IMR-90 (cell line): Measurements from ENCODE around the gene WDR17. TPM values are rescaled to one million over a fixed set of nuclear protein-coding genes. Genes with fewer than 3 reads are reported as not detected.

ENCODE experiments used
- ATAC-seq: fragments of 200-7000 bp; cut with Tn5 transposase; 2 replicates; pipeline ENCODE4 v1.9.1; 2020; ENCODE audit warnings: low read depth, mild to moderate bottlenecking, moderate library complexity
- BruUV-seq: library from RNA; stranded (reverse); fragments of 400-500 nt; replicated peaks from 2 replicates; lab custom pipeline; 2021; lab: Mats Ljungman, UMichigan
- CTCF ChIA-PET: fragments of 300-600 bp; formaldehyde crosslinking; extraction: SDS; loops from one replicate; lab custom pipeline; 2021; ENCODE audit warnings: antibody characterized with exemption; lab: Yijun Ruan, JAX
- POLR2A ChIA-PET: fragments of 300-600 bp; sonication (Branson Sonifier 250); formaldehyde crosslinking; loops from one replicate; lab custom pipeline; 2022; ENCODE audit warnings: antibody characterized with exemption; ENCODE audit not compliant: unreplicated experiment; lab: Charles Lee
- DNase-seq: peaks from one replicate; pipeline ENCODE4 v3.0.0; 2013
- H2AFZ ChIP-seq: replicated peaks from 2 replicates; pipeline ENCODE3; 2013; ENCODE audit warnings: low read length, mild to moderate bottlenecking; ENCODE audit not compliant: poor library complexity
- H2AK5ac ChIP-seq: 2 replicates; pipeline ENCODE4 v1.6.1; 2013; ENCODE audit warnings: low read depth, low read length, inconsistent platforms
- H2AK9ac ChIP-seq: replicated peaks from 2 replicates; pipeline ENCODE3; 2013; ENCODE audit warnings: mild to moderate bottlenecking, low read depth, low read length, moderate library complexity; ENCODE audit not compliant: poor library complexity
- H2BK120ac ChIP-seq: 2 replicates; pipeline ENCODE4 v1.6.1; 2013; ENCODE audit warnings: low read depth, low read length, inconsistent platforms
- H2BK15ac ChIP-seq: 3 replicates; pipeline ENCODE4 v1.6.1; 2013; ENCODE audit warnings: low read depth, low read length, inconsistent platforms
- H2BK20ac ChIP-seq: 2 replicates; pipeline ENCODE4 v1.6.1; 2013; ENCODE audit warnings: low read depth, mild to moderate bottlenecking, inconsistent platforms, low read length, moderate library complexity
- H2BK5ac ChIP-seq: 2 replicates; pipeline ENCODE4 v1.6.1; 2013; ENCODE audit warnings: mild to moderate bottlenecking, low read depth, low read length, inconsistent platforms; ENCODE audit not compliant: poor library complexity, severe bottlenecking
- H3K14ac ChIP-seq: replicated peaks from 2 replicates; pipeline ENCODE4 v1.6.1; 2013; ENCODE audit warnings: low read depth, low read length, inconsistent platforms
- H3K18ac ChIP-seq: 2 replicates; pipeline ENCODE4 v1.6.1; 2013; ENCODE audit warnings: low read depth, low read length, control low read depth
- H3K23ac ChIP-seq: 2 replicates; pipeline ENCODE4 v1.6.1; 2013; ENCODE audit warnings: low read depth, low read length, inconsistent platforms
- H3K27ac ChIP-seq: 2 replicates; pipeline ENCODE4 v1.5.1; 2013; ENCODE audit warnings: mild to moderate bottlenecking, control low read depth, low read length; ENCODE audit not compliant: insufficient read depth
- H3K27me3 ChIP-seq: 2 replicates; pipeline ENCODE4 v1.6.1; 2013; ENCODE audit warnings: low read length; ENCODE audit not compliant: control insufficient read depth, insufficient read depth
- H3K36me3 ChIP-seq: 2 replicates; pipeline ENCODE4 v1.6.1; 2013; ENCODE audit warnings: low read length, mixed read lengths; ENCODE audit not compliant: control insufficient read depth, insufficient read depth
- H3K4ac ChIP-seq: 2 replicates; pipeline ENCODE4 v1.6.1; 2013; ENCODE audit warnings: low read depth, low read length, inconsistent platforms
- H3K4me1 ChIP-seq: 2 replicates; pipeline ENCODE4 v1.6.1; 2013; ENCODE audit warnings: low read length, mixed read lengths; ENCODE audit not compliant: control insufficient read depth, insufficient read depth
- H3K4me2 ChIP-seq: 2 replicates; pipeline ENCODE4 v1.6.1; 2013; ENCODE audit warnings: low read depth, mild to moderate bottlenecking, control low read depth, low read length, moderate library complexity
- H3K4me3 ChIP-seq: 2 replicates; pipeline ENCODE4 v1.5.1; 2013; ENCODE audit warnings: low read depth, mild to moderate bottlenecking, control low read depth, low read length, moderate library complexity; ENCODE audit not compliant: insufficient read depth
- H3K56ac ChIP-seq: 2 replicates; pipeline ENCODE4 v1.6.1; 2013; ENCODE audit warnings: low read length, inconsistent platforms; ENCODE audit not compliant: insufficient read depth; ENCODE audit errors: extremely low read depth
- H3K79me1 ChIP-seq, 2 experiments: 2 replicates each; pipeline ENCODE4 v1.6.1; 2013; ENCODE audit warnings: low read length in 2 of 2, inconsistent platforms in 1 of 2, low read depth in 1 of 2
- H3K9ac ChIP-seq: 2 replicates; pipeline ENCODE4 v1.6.1; 2013; ENCODE audit warnings: low read depth, low read length, control low read depth
- H3K9me1 ChIP-seq: 2 replicates; pipeline ENCODE4 v1.6.1; 2013; ENCODE audit warnings: low read length, inconsistent platforms; ENCODE audit not compliant: insufficient read depth
- H3K9me3 ChIP-seq: 2 replicates; pipeline ENCODE4 v1.6.1; 2013; ENCODE audit warnings: low read length; ENCODE audit not compliant: control insufficient read depth, insufficient read depth
- H4K20me1 ChIP-seq: 2 replicates; pipeline ENCODE4 v1.6.1; 2013; ENCODE audit warnings: low read length, inconsistent platforms; ENCODE audit not compliant: insufficient read depth
- H4K5ac ChIP-seq: 2 replicates; pipeline ENCODE4 v1.6.1; 2013; ENCODE audit warnings: mild to moderate bottlenecking, low read depth, low read length, control low read depth
- H4K8ac ChIP-seq, 2 experiments: 2 replicates each; pipeline ENCODE4 v1.6.1; 2013; ENCODE audit warnings: low read depth in 2 of 2, low read length in 2 of 2, control low read depth in 1 of 2, inconsistent platforms in 1 of 2
- H4K91ac ChIP-seq: 2 replicates; pipeline ENCODE4 v1.6.1; 2013; ENCODE audit warnings: low read depth, low read length, inconsistent platforms; ENCODE audit not compliant: insufficient read depth
- BHLHE40 ChIP-seq: fragments of 150-350 bp; IDR thresholded peaks from 2 replicates; pipeline ENCODE4 v1.6.1; 2016; ENCODE audit warnings: mild to moderate bottlenecking, low read depth, low read length
- CHD1 ChIP-seq: IDR thresholded peaks from 2 replicates; pipeline ENCODE4 v1.6.1; 2012; ENCODE audit warnings: low read depth, low read length, improper control_type of control experiment
- MAFK ChIP-seq: IDR thresholded peaks from 2 replicates; pipeline ENCODE4 v1.6.1; 2012; ENCODE audit warnings: low read depth, low read length, improper control_type of control experiment
- POLR2A ChIP-seq: IDR thresholded peaks from 2 replicates; pipeline ENCODE4 v1.6.1; 2012; ENCODE audit warnings: mild to moderate bottlenecking, low read depth, low read length
- RAD21 ChIP-seq: IDR thresholded peaks from 2 replicates; pipeline ENCODE4 v1.6.1; 2012; ENCODE audit warnings: low read length, improper control_type of control experiment
- SMC3 ChIP-seq: fragments of 150-350 bp; IDR thresholded peaks from 2 replicates; pipeline ENCODE4 v1.6.1; 2016; ENCODE audit warnings: low read depth, mild to moderate bottlenecking, antibody characterized with exemption, low read length, moderate library complexity
- WGBS, 2 experiments: methylation state at CpG; one replicate each; pipeline versions ENCODE4 v1.1.5 to v1.1.7; 2013; ENCODE audit warnings: missing lambda C conversion rate in 2 of 2; ENCODE audit not compliant: insufficient read length in 1 of 2; ENCODE audit errors: extremely low coverage in 2 of 2; 5-methylcytosine and 5-hydroxymethylcytosine counted together
- dilution Hi-C: fragments of 300-500 bp; cut with HindIII; formaldehyde crosslinking; loops from one replicate; pipeline ENCODE4 v1.14.3; 2018; ENCODE audit warnings: low sequenced_read_pairs; ENCODE audit not compliant: unreplicated experiment
- in situ Hi-C: fragments of 300-500 bp; cut with MboI; formaldehyde crosslinking; loops from 3 replicates; pipeline ENCODE4 v1.14.3; 2019; ENCODE audit warnings: low sequenced_read_pairs, inconsistent platforms, mixed read lengths
- intact Hi-C: fragments of 100-400 bp; cut with micrococcal nuclease; formaldehyde crosslinking; loops from 2 replicates; pipeline ENCODE4 v1.10.0; 2022
- polyA plus RNA-seq, 3 experiments: library from polyadenylated mRNA; depleted of rRNA; stranded (reverse); fragments of >200 nt; gene quantifications; 2 replicates each; pipeline ENCODE4 v1.2.3, GENCODE V29; 2012; ENCODE audit warnings: low replicate concordance in 1 of 3
- total RNA-seq: library from RNA; depleted of rRNA; stranded (reverse); fragments of >200 nt; gene quantifications from 2 replicates; pipeline ENCODE4 v1.2.3, GENCODE V29; 2012

Gene WDR17
- total and polyA plus RNA-seq, 2 of the 4 experiments (the other 2 are of a cell fraction), result 0.53 to 0.54 TPM

GRCh38 chr4:176217510-176217909 lies 151.9 kb downstream of the WDR17 start:
- Histone ChIP-seq H2AFZ (no peak overlapping the region), H3K9me3 (no peaks in the 10 kb centered on the region), H3K36me3 (no peaks in the 10 kb centered on the region), H3K9ac (no peak overlapping the region), H3K27me3 (no peaks in the 10 kb centered on the region), H3K4me1 (no peaks in the 10 kb centered on the region), H4K5ac (no peak overlapping the region), H3K18ac (no peak overlapping the region), H2BK5ac (no peak overlapping the region), H3K56ac (no peak overlapping the region), H3K9me1 (no peaks in the 10 kb centered on the region), H3K23ac (no peak overlapping the region), H4K91ac (no peak overlapping the region), H3K27ac (no peak overlapping the region), H2BK120ac (no peak overlapping the region), H2AK9ac (no peak overlapping the region), H2BK15ac (no peak overlapping the region), H4K20me1 (no peaks in the 10 kb centered on the region), H3K4me2 (no peak overlapping the region), H2AK5ac (no peak overlapping the region), H3K14ac (no peak overlapping the region), H3K4me3 (no peak overlapping the region), H2BK20ac (no peak overlapping the region), H4K8ac (no peak overlapping the region), H3K79me1 (no peaks in the 10 kb centered on the region), H3K4ac (no peak overlapping the region)
- WGBS, 2 experiments, result no CpG with 5 or more reads among the region's 2 CpGs
- in situ Hi-C loops, result no loop called here
- ChIA-PET POLR2A (no interaction called here), CTCF (no interaction called here)
- TF ChIP-seq BHLHE40, result no peak
- no peak for TF ChIP-seq POLR2A
- TF ChIP-seq SMC3, result no peak
- TF ChIP-seq CHD1, result no peak
- no peak for TF ChIP-seq MAFK
- TF ChIP-seq RAD21, result no peak
- no peak for ATAC-seq
- intact Hi-C loops, result no loop called here
- DNase-seq, result no peak
- dilution Hi-C loops, result no loop called here
- BruUV-seq, result no TSS peak
